GM19397 (cell line): Measurements from ENCODE around the gene SDK1.

ENCODE experiments used
- ATAC-seq: cut with Tn5 transposase; IDR thresholded peaks from one replicate; pipeline ENCODE4 v1.9.1; 2021; ENCODE audit warnings: mild to moderate bottlenecking, moderate library complexity; ENCODE audit not compliant: unreplicated experiment

The SDK1 gene

DNA sequence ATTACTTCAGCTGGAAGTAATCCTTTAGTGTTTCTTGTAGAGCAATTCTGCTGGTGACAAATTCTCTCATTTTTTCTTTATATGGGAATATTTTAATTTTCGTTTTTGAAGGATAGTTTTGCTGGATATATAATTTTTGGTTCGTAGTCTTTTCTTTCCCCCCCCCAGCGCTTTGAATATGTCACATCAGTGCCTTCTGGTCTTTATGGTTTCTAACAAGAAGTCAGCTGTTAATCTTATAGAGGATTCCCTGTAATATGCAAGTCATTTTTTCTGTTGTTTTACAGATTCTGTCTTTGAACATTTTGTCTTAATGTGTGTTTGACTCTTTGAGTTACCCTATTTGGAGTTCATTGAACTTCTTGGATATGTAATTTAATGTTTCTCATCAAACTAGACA is 96.3 kb downstream of the SDK1 start:
- no peak for ATAC-seq

DNA sequence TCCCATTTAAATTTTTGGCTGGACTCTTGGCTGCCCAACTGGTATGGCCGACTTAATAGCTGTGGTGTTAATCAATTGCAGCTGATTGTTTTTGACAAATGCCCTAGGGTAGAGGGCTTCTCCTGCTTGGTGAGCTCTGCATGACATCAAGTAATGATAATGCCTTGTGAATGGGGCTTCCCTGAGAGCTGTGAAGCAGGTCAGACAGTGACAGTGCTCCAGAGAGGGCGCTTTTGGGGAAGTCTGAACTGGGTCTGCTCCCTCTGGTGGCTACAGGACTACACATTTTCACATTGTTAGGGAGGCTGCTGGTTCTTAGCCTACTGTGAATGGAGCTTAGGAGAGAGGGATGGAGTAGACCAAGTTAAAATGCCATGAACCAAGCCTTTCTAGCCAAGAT is 98.8 kb downstream of the SDK1 start:
- no peak for ATAC-seq

DNA sequence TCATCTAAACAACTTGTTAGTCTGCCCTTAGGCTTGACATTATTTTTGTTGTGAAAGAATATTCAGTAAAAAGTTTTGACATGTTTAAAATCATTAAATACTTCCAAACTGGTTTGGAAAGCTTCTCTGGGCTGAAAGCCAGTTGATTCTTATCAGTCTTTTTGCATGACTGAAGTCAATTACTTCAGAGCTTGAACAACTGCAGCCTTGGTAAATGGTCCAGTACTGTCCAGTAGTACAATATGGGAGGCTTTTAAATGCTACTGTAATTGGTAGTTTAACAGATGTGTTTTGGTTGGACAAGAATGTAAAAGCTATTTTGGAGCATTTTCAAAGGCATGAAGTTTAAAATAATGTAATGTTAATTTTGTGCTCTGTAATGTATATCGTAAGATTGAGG is 103.4 kb downstream of the SDK1 start:
- no peak for ATAC-seq

DNA sequence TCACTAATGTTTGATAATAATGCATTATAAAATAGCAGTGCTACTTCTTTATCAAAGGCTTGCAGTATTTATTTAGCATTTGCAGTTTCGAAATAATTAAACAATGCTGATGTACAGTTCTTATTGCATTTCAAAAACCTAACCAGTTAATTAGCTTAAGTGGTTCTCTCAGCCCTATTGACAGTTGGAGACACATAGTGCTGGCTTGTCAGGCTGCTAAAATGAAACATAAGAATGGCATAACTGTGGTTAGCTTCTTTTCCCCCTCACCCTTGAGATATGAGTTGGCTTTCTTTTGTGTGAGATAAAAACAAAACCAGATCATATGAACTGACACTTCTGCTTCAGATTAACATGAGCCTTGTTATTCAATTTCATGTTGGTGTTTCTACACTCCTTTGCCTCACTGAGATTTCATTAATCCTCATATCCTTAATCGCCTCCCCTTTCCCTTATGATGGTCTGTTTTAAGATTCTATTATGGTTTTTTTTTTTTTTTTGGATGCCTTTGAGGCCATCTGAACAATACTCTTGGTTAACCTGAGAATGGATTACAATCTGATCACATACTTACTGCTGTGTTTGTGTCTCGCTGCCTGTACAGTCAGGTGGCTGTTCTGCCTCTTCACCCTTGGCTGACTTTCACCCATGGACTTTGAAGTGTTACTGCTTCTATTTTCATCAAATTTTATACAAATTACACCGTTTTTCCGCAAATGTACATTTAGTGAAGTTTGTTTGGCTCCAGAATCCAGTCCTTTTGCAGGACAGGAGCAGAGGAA is 108.0 kb downstream of the SDK1 start:
- ATAC-seq, result no peak

DNA sequence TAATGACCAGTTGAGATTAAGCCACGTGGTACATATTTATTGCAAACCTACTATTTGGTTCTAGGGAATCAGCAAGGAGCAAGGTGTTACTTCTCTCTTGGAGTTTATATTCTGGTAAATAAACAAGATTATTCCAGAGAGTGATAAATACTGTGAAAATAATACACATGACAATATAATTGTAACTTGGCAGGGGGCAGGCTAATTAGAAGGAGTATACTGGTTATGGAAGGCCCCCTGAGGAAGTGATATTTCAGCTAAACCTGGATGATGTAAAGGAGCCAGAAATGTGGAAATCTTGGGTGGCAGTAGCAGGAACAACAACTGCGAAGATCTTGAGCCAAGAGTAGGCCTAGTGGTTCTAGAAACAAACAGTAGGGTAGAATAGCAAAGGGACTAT is 111.8 kb downstream of the SDK1 start:
- ATAC-seq, result no peak

DNA sequence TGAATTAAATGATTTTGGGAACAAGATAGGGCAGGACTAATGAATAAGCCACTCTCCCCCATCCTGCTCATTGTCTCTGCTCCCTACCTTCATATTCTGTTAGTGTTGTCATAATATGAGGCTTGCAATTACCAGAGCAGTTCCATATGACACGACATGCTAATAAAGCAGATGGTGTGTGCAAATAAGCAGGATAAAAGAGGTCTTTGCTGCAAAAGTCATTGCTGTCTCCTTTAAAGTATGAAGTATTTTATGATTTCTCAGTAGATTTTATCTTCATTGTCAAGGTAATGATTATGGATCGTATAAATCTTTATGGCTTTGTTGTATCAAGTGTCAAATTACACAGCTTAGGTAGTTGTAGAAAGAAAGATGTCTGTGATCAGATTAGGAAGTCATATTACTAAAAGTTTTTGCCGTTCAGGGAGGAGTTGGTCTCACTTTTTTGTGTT is 114.8 kb downstream of the SDK1 start:
- no peak for ATAC-seq

DNA sequence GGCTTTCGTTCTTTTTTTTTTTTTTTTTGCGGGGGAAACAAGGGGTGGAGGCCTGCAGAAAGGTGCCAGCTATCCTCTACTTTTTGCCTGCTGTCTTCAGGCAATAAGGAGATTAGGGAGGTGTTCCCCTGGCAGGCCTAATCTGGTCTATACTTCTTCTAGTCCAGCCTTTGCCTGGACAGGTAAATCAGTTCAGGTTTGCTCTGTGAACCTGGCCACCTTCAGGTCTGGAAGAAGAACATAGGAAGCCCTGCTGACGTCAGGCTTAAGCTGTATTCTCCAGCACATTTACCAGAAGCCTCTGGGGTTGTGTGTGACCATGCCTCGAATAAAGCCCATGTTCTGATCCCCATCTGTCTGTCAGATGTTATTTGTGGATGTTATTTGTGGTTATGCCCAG is 115.4 kb downstream of the SDK1 start:
- ATAC-seq, result no peak

DNA sequence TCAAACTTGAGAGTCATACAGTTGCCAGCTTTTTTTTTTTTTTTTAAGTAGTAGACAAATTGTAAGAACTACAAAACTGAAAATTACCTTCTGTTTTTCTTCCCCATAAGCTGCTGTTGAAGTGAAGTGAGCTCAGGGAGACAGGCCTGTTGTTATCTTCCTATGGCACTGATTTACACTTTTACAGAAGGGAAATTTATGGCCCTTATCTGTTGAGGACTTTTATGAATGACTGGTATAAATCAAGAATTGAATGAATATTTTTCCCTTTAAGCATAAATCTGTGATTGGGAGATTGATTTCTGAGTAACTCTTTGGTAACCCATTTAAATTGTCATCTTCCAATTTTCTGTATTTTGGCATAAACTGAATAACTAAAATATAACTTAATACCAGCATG is 124.0 kb downstream of the SDK1 start:
- ATAC-seq, result no peak

DNA sequence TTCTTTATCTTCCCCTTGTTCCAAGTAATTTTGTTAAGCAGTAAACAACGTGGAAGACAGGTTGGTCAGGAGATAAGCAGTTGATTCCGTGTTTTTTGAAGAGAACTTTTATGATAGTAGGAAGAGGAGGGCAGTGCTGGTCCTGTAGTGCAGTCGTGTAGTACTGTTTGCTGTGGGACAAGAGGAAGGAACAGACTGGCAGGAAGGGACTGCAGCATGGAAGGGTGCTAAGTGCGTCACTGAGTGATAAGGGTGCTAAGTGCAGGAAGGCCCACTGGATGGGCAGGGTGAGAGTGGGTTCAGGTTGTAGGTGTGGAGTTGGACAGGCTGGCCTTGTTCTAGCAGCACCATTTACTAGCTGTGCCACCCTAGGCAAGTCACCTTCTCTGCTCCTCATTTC is 125.0 kb downstream of the SDK1 start:
- ATAC-seq, result no peak

DNA sequence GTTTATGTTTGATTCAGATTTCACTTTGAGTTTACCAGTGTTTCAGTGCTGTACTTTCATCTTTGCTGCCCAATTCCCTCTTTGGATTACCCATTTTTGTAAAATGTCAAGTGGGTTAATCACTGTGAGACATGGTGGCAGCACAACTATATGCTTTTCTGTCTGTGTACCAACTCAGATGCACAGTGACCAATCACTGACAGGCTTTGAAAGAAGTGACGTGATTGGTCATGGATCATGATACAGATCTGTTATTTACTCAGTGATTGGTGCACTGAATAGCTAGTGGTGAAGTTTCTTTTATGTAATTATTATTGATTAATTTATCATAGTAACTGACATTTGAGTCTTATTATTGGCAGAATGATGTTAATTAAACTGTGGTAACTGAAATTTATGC is 126.9 kb downstream of the SDK1 start:
- ATAC-seq, result no peak

DNA sequence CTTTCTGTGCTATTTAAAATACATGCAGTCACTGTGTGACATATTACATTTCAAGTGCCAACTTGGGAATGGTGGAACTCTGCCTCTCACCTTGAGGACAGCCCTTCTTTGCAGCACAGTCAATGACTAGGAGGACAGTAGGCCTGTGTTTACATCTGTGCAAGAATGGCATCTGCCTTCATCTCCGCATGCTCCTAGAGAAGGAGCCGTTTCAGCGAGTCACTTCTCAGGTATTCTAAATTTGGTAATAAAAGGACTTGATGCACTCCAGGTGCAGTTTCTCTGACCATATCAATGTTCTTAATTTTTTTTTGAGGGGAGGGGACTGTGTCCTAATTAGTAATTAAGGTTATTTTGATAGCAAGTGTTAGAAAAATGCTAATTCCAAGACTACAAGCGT is 128.9 kb downstream of the SDK1 start:
- ATAC-seq, result no peak

DNA sequence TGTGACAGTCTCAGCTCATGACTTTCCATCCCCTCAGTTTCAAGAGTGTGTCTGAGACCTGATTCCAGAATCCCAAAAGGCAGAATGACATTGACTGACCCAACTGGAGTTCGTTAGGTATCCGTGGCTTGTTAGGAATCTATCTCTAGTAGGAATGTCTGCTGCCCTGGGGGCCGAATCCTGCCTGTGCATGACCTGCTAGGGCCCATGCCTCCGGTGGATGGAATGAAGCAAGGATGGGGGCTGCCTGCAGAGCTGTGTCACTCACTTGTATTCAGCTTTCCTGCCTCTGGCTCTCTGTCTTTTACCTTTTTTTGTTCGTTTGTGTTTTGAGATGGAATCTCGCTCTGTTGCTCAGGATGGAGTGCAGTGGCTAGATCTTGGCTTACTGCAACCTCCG is 129.5 kb downstream of the SDK1 start:
- ATAC-seq, result no peak

DNA sequence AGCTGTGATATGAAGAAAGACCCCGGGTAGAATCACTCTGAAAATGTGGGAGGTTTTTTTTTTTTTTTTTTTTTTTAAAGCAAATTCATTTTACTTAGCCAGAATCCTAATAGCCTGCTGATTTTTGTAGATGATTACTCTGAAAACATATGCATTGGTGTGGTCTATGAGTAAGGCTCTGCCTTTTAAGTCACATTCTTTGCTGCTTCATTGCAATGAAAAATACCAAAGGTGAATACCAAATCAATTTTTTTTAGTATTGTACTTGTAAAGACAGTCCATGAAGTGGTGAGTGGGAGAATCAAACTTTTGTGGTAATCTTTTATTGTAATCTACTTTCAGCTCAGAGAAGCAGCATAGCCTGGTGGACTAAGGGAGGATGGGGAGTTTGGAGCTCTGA is 130.3 kb downstream of the SDK1 start:
- ATAC-seq, result no peak

DNA sequence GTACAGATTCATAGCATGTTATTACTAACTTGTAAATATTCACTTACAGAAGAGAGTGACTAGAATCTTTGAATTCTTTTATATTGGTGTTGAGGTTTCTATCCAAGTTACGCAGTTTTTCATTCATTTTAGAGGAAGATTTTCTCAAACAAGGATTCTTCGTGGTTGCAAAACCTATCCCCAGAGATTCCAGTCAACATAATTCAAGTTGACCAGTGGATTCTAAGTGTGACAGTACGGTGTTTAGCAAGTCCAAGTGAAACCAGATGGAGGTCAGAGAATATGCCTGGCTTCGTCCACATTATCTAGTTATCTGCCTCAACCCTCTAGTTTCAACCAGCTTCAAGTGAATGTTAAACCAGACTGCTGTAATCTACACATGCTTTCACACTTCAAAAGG is 131.9 kb downstream of the SDK1 start:
- ATAC-seq, result no peak

DNA sequence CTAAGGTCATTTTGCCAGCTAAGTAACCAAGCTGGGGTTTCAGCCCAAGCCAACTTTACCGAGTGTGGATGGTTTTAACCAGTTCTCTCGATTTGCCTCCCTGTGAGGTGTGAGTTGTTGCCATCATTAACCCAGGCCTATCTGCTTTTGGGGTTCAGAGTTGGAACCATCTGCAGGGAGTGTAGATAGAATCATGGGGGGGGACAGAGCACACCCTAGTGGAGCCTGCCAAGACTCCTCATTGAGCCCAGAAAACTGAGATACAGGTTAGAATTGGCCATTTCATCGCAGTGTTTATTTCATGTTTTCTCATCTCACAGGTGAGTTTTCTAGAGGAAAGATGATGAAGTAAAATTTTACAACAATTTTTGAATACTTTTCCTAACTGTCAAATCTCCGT is 133.6 kb downstream of the SDK1 start:
- no peak for ATAC-seq

DNA sequence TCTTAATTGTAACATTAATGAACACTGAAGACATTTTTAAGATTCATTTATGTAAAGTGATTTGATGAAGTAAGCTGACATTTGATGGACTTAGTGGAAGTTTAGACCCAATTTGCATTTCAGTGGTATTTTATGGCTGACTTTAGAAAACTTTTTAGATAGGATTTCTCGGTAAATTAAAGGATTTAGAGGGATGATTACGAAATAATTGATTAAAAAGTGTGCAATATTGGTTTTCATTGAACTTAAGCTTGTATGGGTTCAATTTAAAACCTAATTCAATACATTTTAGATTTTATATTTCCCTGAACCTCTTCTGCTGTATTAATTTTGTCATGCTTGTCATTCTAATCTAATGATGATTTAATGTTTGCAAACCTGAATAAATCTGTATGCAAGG is 135.1 kb downstream of the SDK1 start:
- no peak for ATAC-seq

DNA sequence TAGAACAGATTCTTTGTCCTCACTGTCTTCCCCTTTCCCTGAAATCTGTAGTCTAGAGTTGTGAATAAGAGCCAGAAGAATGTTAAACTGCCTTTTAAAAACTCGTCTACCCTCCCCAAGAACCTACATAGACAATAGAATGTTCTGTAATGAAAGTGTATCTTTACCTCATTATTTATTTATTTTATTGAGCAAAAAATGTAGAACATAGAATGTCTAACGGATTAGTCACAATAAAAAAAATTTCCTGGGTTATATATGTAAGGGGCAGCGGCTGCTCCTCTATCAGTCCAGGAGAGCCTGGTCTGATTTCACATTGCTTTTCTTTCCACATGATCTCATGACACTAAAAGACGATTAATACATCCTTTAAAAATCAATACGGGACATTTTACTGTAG is 135.7 kb downstream of the SDK1 start:
- ATAC-seq, result no peak

DNA sequence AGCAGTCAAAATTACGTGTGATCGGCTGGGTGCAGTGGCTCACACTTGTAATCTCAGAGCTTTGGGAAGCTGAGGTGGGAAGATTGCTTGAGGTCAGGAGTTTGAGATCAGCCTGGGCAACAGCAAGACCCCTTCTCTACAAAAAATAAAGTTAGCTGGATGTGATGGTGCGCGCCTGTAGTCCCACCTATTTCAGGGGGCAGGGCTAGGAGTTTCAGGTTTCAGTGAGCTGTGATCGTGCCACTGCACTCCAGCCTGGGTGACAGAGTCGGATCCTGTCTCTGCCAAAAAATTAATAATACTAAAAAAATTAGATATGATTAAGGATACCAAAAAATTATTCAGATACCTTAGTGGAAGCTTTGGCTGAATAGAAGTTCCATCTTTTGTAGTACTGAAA is 136.4 kb downstream of the SDK1 start:
- no peak for ATAC-seq

DNA sequence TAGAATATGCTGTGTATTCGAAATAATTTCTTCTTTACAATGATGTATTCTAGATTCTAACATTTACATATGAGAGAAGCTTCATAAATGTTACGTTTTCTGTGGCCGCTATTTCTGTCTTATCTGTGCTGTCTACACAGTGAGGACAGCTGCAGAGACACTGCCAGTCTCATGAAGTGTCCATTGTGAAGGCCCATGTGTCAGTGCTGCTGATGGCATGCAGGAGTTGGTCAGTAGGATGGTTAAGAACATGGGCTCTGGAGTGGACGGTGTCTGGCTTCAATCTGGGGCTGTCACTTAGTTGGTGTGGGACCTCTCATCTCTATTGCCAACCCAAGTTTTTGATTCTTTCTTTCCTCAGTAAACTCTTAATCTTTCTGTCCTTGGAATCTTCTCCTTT is 137.3 kb downstream of the SDK1 start:
- ATAC-seq, result no peak

DNA sequence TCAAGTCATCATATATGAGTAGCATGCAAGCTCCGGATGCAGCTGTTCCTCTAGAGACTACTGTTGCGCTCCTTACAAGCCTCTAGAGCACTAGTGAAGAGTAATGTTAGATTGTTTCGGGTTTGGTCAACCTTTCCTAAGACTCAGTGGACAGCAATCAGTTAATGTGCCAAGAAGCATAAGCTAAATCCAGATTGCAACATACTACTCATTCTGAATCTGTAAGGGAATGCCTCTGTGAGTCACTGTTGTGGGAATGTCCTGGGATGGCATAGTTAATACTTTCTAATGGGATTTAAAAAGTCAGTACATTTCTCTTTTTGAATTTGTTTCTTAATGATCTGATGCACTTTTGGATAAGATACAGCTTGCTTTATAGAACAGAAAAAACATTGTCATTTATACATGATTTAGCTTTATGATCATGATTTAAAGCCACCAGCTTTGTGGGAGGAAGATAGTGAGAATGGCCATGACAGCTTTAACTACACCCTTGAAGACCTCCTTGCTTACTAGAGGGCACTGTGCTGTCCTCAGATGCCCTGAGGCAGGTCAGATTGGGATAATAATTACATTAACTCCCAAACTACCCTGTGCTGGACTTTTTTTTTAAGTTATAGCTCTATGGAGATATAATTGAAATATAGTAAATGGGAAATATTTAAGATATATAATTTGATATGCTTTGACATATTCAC is 138.4 kb downstream of the SDK1 start:
- ATAC-seq, result no peak

DNA sequence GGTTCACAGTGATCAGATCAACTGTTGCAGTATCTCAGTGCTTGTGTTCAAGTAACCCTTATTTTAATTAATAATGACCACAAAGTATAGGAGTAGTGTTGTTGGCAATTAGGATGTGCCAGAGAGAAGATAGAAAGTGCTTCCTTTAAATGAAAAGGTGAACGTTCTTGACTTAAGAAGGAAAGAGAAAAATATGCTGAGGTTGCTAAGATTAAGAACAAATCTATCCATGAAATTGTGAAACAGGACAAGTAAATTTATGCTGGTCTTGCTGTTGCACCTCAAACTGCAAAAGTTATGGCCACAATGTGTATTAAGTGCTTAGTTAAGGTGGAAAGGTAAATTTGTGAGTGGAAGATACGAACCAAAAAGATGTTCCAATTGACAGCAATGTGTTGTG is 139.5 kb downstream of the SDK1 start:
- ATAC-seq, result no peak

DNA sequence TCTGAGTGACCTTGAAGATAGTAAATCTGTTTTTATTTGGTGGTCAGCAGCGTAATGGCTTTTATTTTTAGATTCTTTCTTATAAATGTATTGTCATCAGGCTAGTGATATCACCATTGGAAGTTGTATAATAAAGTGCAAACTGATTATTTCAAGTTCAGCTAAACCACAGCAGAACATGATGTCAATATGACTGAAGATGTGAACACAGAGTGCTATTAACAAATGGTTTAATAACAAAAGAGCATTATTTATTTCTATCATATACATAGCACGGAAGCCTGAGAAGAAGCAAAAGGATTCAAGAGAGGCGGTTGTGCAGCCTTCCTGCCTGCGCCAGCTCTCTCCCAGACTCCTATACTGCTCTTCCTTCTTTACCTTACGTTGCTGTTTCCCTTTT is 142.7 kb downstream of the SDK1 start:
- no peak for ATAC-seq

DNA sequence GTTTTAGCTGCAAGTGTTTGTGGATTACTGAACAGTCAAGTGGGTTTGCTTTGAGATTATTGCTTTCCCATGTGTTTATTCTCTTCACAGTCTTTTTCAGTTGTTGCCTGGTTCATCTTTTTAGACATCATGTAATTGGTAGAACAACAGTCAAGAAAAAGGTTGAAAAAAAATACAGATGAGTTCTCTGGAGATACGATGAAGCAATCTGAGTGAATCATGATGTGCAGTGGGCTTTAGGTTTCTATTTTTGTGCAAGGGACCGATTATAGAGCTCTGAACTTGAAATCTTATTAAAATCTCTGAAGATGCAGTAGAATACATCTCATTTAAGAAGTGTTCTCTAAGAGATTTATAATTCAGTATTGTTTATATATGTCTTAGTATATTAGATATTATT is 145.7 kb downstream of the SDK1 start:
- no peak for ATAC-seq
